ENCODE data around the gene CRYBG1. TPM values are rescaled to one million over a fixed set of nuclear protein-coding genes. Genes with fewer than 3 reads are reported as not detected.

CRYBG1 gene
- total and polyA plus RNA-seq, 2 donors (not counting 1 experiment from before 2014, with no cell fraction given): 9.6 to 47.0 TPM

DNA sequence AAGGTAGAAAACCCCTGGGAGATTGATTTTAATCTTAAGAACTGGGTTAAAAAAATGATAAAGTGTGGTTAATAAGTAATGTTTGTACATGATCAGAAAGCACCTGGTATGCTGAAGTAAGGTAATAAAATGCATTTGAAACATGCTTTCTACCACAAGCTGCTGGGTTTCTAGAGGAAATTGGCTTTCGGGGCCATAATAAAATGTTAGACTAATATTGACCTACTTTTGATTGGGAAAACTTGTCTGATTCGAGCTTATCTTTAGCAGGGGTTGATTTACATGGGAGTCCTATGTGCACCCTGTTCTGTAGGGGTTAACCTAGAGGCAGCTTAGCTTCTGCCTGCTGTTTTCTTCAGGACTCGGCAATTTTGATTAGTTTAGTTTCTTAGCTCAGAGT lies 50.5 kb downstream of the CRYBG1 start:
- no peaks in the 10 kb centered on the region for H4K20me1 ChIP-seq (ENCODE audit: control insufficient read depth, insufficient read depth, low read length, poor library complexity, severe bottlenecking)
- no peak overlapping the region for H3K27ac ChIP-seq (ENCODE audit: low read length in 2 of 2)
- H3K27me3 ChIP-seq (replicated peaks in 1 of 4; ENCODE audit: control extremely low read depth in 1 of 4, control insufficient read depth in 3 of 4, insufficient read depth in 4 of 4, low read length in 3 of 4): no peaks in the 10 kb centered on the region
- Mint-ChIP-seq H3K4me1 (no peaks in the 10 kb centered on the region), H3K27me3 (peaks cover 33% of the 10 kb centered on the region), H3K4me3 (no peak overlapping the region), H3K27ac (no peak overlapping the region), H3K9me3 (ENCODE audit: insufficient read depth) (peaks cover 7% of the 10 kb centered on the region)
- CTCF ChIA-PET: no interaction called here
- intact Hi-C loops (cut with micrococcal nuclease): no loop called here
- H2AFZ ChIP-seq (ENCODE audit: insufficient read depth, low read depth, low read length, poor library complexity, severe bottlenecking): no peak overlapping the region
- H3K4me2 ChIP-seq (replicated peaks; ENCODE audit: low read depth, low read length, poor library complexity, severe bottlenecking): no peak overlapping the region
- H3K9ac ChIP-seq (ENCODE audit: low read length): no peak overlapping the region
- 89% methylated on average over 2 of the region's 3 CpGs for WGBS (ENCODE audit: insufficient coverage)
- no peak overlapping the region for H3K4me3 ChIP-seq (ENCODE audit: control extremely low read depth in 1 of 5, extremely low read depth in 1 of 5, insufficient read depth in 1 of 5, low read depth in 2 of 5, low read length in 4 of 5)
- H3K36me3 ChIP-seq (replicated peaks in 1 of 2; ENCODE audit: control extremely low read depth in 1 of 2, control insufficient read depth in 1 of 2, extremely low read depth in 1 of 2, insufficient read depth in 2 of 2, low read length in 1 of 2): no peaks in the 10 kb centered on the region
- no peak for TF ChIP-seq EZH2 (IDR thresholded peaks at IDR 0.05; ENCODE audit: borderline replicate concordance, insufficient read depth, low read depth, low read length, poor library complexity, severe bottlenecking)
- POLR2A ChIA-PET: no interaction called here
- no peaks in the 10 kb centered on the region for H3K4me1 ChIP-seq (ENCODE audit: control insufficient read depth in 2 of 2, insufficient read depth in 2 of 2, low read length in 2 of 2)
- ATAC-seq (ENCODE audit: low read depth): no peak
- H3K9me3 ChIP-seq (ENCODE audit: control extremely low read depth in 1 of 3, control insufficient read depth in 2 of 3, insufficient read depth in 1 of 3, low read length in 2 of 3): no peaks in the 10 kb centered on the region
- no peak for DNase-seq
- no peaks in the 10 kb centered on the region for H3K79me2 ChIP-seq (ENCODE audit: control insufficient read depth, insufficient read depth, low read length)

DNA sequence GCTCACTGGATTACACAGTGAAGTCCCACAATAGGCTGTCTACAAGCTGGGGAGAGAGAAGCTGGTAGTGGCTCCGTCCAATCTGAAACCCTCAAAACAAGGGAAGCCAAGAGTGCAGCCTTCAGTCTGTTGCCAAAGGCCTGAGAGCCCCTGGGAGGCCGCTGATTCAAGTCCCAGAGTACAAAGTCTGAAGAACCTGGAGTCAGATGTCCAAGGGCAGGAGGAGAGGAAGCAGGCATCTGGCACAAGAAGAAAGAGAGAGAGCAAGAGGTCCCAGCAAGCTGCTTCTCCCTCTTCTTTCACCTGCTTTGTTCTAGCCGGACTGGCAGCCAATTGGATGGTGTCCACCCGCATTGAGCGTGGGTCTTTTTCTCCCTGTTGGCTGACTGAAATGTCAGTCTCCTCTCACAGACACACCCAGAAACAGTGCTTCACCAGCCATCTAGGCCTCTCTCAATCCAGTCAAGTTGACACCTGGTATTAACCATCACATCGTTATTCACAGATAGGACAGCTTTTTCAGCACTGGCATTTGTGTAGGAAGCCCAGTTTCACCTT lies 51.2 kb downstream of the CRYBG1 start:
- Mint-ChIP-seq H3K9me3 (ENCODE audit: insufficient read depth) (peaks cover 6% of the 10 kb centered on the region), H3K27me3 (peaks cover 33% of the 10 kb centered on the region), H3K4me1 (no peaks in the 10 kb centered on the region), H3K27ac (no peak overlapping the region), H3K4me3 (no peak overlapping the region)
- ATAC-seq (ENCODE audit: low read depth) (no peak), DNase-seq (no peak)
- H2AFZ ChIP-seq (ENCODE audit: insufficient read depth, low read depth, low read length, poor library complexity, severe bottlenecking): no peak overlapping the region
- H3K9me3 ChIP-seq (ENCODE audit: control extremely low read depth in 1 of 3, control insufficient read depth in 2 of 3, insufficient read depth in 1 of 3, low read length in 2 of 3): no peaks in the 10 kb centered on the region
- H3K27ac ChIP-seq (ENCODE audit: low read length in 2 of 2): no peak overlapping the region
- ChIA-PET POLR2A (no interaction called here), CTCF (no interaction called here)
- no peaks in the 10 kb centered on the region for H3K79me2 ChIP-seq (ENCODE audit: control insufficient read depth, insufficient read depth, low read length)
- no peak overlapping the region for H3K4me2 ChIP-seq (replicated peaks; ENCODE audit: low read depth, low read length, poor library complexity, severe bottlenecking)
- no peaks in the 10 kb centered on the region for H4K20me1 ChIP-seq (ENCODE audit: control insufficient read depth, insufficient read depth, low read length, poor library complexity, severe bottlenecking)
- H3K27me3 ChIP-seq (replicated peaks in 1 of 4; ENCODE audit: control extremely low read depth in 1 of 4, control insufficient read depth in 3 of 4, insufficient read depth in 4 of 4, low read length in 3 of 4): no peaks in the 10 kb centered on the region
- intact Hi-C loops (cut with micrococcal nuclease): no loop called here
- 93% methylated on average over 6 of the region's 6 CpGs for WGBS (ENCODE audit: insufficient coverage)
- TF ChIP-seq EZH2 (IDR thresholded peaks at IDR 0.05; ENCODE audit: borderline replicate concordance, insufficient read depth, low read depth, low read length, poor library complexity, severe bottlenecking): no peak
- TF ChIP-seq, protein P1, sequence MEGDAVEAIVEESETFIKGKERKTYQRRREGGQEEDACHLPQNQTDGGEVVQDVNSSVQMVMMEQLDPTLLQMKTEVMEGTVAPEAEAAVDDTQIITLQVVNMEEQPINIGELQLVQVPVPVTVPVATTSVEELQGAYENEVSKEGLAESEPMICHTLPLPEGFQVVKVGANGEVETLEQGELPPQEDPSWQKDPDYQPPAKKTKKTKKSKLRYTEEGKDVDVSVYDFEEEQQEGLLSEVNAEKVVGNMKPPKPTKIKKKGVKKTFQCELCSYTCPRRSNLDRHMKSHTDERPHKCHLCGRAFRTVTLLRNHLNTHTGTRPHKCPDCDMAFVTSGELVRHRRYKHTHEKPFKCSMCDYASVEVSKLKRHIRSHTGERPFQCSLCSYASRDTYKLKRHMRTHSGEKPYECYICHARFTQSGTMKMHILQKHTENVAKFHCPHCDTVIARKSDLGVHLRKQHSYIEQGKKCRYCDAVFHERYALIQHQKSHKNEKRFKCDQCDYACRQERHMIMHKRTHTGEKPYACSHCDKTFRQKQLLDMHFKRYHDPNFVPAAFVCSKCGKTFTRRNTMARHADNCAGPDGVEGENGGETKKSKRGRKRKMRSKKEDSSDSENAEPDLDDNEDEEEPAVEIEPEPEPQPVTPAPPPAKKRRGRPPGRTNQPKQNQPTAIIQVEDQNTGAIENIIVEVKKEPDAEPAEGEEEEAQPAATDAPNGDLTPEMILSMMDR (IDR thresholded peaks at IDR 0.05): no peak
- H3K36me3 ChIP-seq (replicated peaks in 1 of 2; ENCODE audit: control extremely low read depth in 1 of 2, control insufficient read depth in 1 of 2, extremely low read depth in 1 of 2, insufficient read depth in 2 of 2, low read length in 1 of 2): no peaks in the 10 kb centered on the region
- H3K4me3 ChIP-seq (ENCODE audit: control extremely low read depth in 1 of 5, extremely low read depth in 1 of 5, insufficient read depth in 1 of 5, low read depth in 2 of 5, low read length in 4 of 5): no peak overlapping the region
- no peaks in the 10 kb centered on the region for H3K4me1 ChIP-seq (ENCODE audit: control insufficient read depth in 2 of 2, insufficient read depth in 2 of 2, low read length in 2 of 2)
- H3K9ac ChIP-seq (ENCODE audit: low read length): no peak overlapping the region

Measured in B cell (primary cell).